Cardiac muscle cell (in vitro differentiated cells and primary cell): Measurements from ENCODE around the gene FXYD4. TPM values are rescaled to one million over a fixed set of nuclear protein-coding genes. Genes with fewer than 3 reads are reported as not detected.
"Not testable (repeated sequence)": the region's sequence is repeated elsewhere in the genome, so short reads cannot be mapped to it uniquely, and the experiment has no call there.

Source experiments
- DNase-seq, 2 donors: peaks; one replicate each; pipeline versions ENCODE4 v3.0.0 to v3.0.0-alpha.2; 2010 to 2017; ENCODE audit warnings: low read depth in 1 of 2, low spot score in 1 of 2
- H3K27ac ChIP-seq: fragments of 200-600 bp; sonication (generic); 2 replicates; pipeline ENCODE4 v1.5.1; 2016
- H3K27me3 ChIP-seq: fragments of 200-600 bp; sonication (generic); 2 replicates; pipeline ENCODE4 v1.6.0; 2016; ENCODE audit warnings: control low read depth
- H3K36me3 ChIP-seq: fragments of 200-600 bp; sonication (generic); 2 replicates; pipeline ENCODE4 v1.5.1; 2016; ENCODE audit warnings: control low read depth
- H3K4me1 ChIP-seq: fragments of 200-600 bp; sonication (generic); 2 replicates; pipeline ENCODE4 v1.8.1; 2017; ENCODE audit warnings: low read depth, mild to moderate bottlenecking, mixed run types
- H3K4me3 ChIP-seq: fragments of 200-600 bp; sonication (generic); 2 replicates; pipeline ENCODE4 v1.5.1; 2016; ENCODE audit warnings: mild to moderate bottlenecking
- H3K9me3 ChIP-seq: fragments of 200-600 bp; sonication (generic); 2 replicates; pipeline ENCODE4 v1.5.1; 2017; ENCODE audit warnings: low read depth, mild to moderate bottlenecking, control low read depth
- CTCF ChIP-seq: IDR thresholded peaks from 2 replicates; pipeline ENCODE4 v1.5.1; 2012; ENCODE audit warnings: low read depth, mild to moderate bottlenecking, low read length
- polyA plus RNA-seq: library from polyadenylated mRNA; unstranded; fragments of >200 nt; fragmentation: Nextera tagmentation; extraction: Ambion mirVana; gene quantifications from 2 replicates; pipeline ENCODE4 v1.2.1, GENCODE V29; 2016
- total RNA-seq: library from RNA; depleted of rRNA; stranded (reverse); fragments of >200 nt; gene quantifications from 2 replicates; pipeline ENCODE4 v1.2.3, GENCODE V29; 2016

Gene FXYD4
- total and polyA plus RNA-seq, 2 experiments from 2014 or later: not detected

- TF ChIP-seq CTCF: no peak
- H3K9me3 ChIP-seq: no peaks in the 10 kb centered on the region
Measured at GRCh38 chr10:43417950-43418768, 46.7 kb downstream of the FXYD4 start.

GRCh38 chr10:43419997-43420368, 48.5 kb downstream of the FXYD4 start:
- DNase-seq: no peak
- Histone ChIP-seq H3K4me1 (no peaks in the 10 kb centered on the region), H3K9me3 (no peaks in the 10 kb centered on the region), H3K27ac (peak overlapping the region; percentile 83), H3K36me3 (no peaks in the 10 kb centered on the region), H3K4me3 (no peak overlapping the region), H3K27me3 (no peaks in the 10 kb centered on the region)
- no peak for TF ChIP-seq CTCF

More at GRCh38 chr10:43417950-43418768, 46.7 kb downstream of the FXYD4 start:
- Histone ChIP-seq H3K4me3 (no peak overlapping the region), H3K27ac (no peak overlapping the region), H3K4me1 (no peaks in the 10 kb centered on the region), H3K27me3 (no peaks in the 10 kb centered on the region), H3K36me3 (no peaks in the 10 kb centered on the region)
- peak in 1 of 2 donors; percentile 31 for DNase-seq

- Histone ChIP-seq H3K27ac (peak overlapping the region; percentile 83), H3K4me3 (peak overlapping the region; percentile 24), H3K27me3 (no peaks in the 10 kb centered on the region), H3K4me1 (no peaks in the 10 kb centered on the region), H3K9me3 (no peaks in the 10 kb centered on the region), H3K36me3 (no peaks in the 10 kb centered on the region)
- DNase-seq: peak; percentile 72 to 97
- TF ChIP-seq CTCF: no peak
Measured at GRCh38 chr10:43420369-43421200, 49.1 kb downstream of the FXYD4 start.

GRCh38 chr10:43421201-43421507, 49.7 kb downstream of the FXYD4 start:
- no peaks in the 10 kb centered on the region for H3K9me3 ChIP-seq
- no peak for TF ChIP-seq CTCF
- peak overlapping the region; percentile 83 for H3K27ac ChIP-seq

GRCh38 chr10:43421519-43421918, 50.1 kb downstream of the FXYD4 start:
- Histone ChIP-seq H3K4me1 (no peaks in the 10 kb centered on the region), H3K4me3 (no peak overlapping the region), H3K9me3 (no peaks in the 10 kb centered on the region), H3K36me3 (no peaks in the 10 kb centered on the region), H3K27ac (no peak overlapping the region), H3K27me3 (no peaks in the 10 kb centered on the region)
- no peak for TF ChIP-seq CTCF
- peak in 1 of 2 donors; percentile 4 for DNase-seq

More at GRCh38 chr10:43421201-43421507, 49.7 kb downstream of the FXYD4 start:
- H3K27me3 ChIP-seq: no peaks in the 10 kb centered on the region
- peak overlapping the region; percentile 24 for H3K4me3 ChIP-seq
- H3K36me3 ChIP-seq: no peaks in the 10 kb centered on the region
- DNase-seq: no peak
- H3K4me1 ChIP-seq: no peaks in the 10 kb centered on the region

- H3K4me3 ChIP-seq, H3K27ac ChIP-seq, H3K27me3 ChIP-seq, H3K9me3 ChIP-seq, DNase-seq, H3K4me1 ChIP-seq, H3K36me3 ChIP-seq: not testable (repeated sequence)
Measured at GRCh38 chr10:43421944-43422343, 50.5 kb downstream of the FXYD4 start.
